ENCODE results near the gene RAP1GAP2.

- TF ChIP-seq CTCF (IDR thresholded peaks at IDR 0.05) (no peak), POLR2A (IDR thresholded peaks at IDR 0.05) (no peak), POLR2AphosphoS5 (IDR thresholded peaks at IDR 0.05) (no peak)
These were observed 67.0 kb downstream of the RAP1GAP2 start for GRCh38 chr17:2863204-2863603.
